AG04450 (cell line): ENCODE measurements around the gene ATP1A1. TPM values are rescaled to one million over a fixed set of nuclear protein-coding genes. Genes with fewer than 3 reads are reported as not detected.

ENCODE experiments used
- CTCF ChIA-PET: fragments of 300-600, 350-600 bp; formaldehyde crosslinking; extraction: SDS; loops from one replicate; lab custom pipeline; 2022; ENCODE audit warnings: antibody characterized with exemption, inconsistent platforms; lab: Charles Lee
- POLR2A ChIA-PET: fragments of 350-600 bp; formaldehyde crosslinking; extraction: SDS; loops from one replicate; lab custom pipeline; 2021; ENCODE audit warnings: antibody characterized with exemption, inconsistent platforms; lab: Yijun Ruan, JAX
- DNase-seq: peaks from one replicate; pipeline ENCODE4 v3.0.0-alpha.2; 2011; ENCODE audit warnings: low read depth, low spot score
- H3K27ac ChIP-seq: one replicate; pipeline ENCODE4 v1.5.1; 2012; ENCODE audit warnings: low read depth, low read length, control low read depth
- H3K27me3 ChIP-seq: one replicate; pipeline ENCODE4 v1.6.0; 2012; ENCODE audit warnings: low read length; ENCODE audit not compliant: control insufficient read depth, insufficient read depth
- H3K4me3 ChIP-seq: 2 replicates; pipeline ENCODE4 v1.5.1; 2011; ENCODE audit warnings: mild to moderate bottlenecking, low read depth, low read length, control low read depth
- H3K9me3 ChIP-seq: 2 replicates; pipeline ENCODE4 v1.5.1; 2012; ENCODE audit warnings: low read length; ENCODE audit not compliant: control insufficient read depth, insufficient read depth
- CTCF ChIP-seq: IDR thresholded peaks from 2 replicates; pipeline ENCODE4 v1.5.1; 2011; ENCODE audit warnings: low read depth, low read length, control low read depth, inconsistent platforms
- polyA plus RNA-seq: library from polyadenylated mRNA; depleted of rRNA; stranded (reverse); fragments of >200 nt; gene quantifications from 2 replicates; pipeline ENCODE4 v1.2.3, GENCODE V29; 2011

The ATP1A1 gene
- polyA plus RNA-seq, 1 experiment: 194 TPM

- ChIA-PET CTCF (no interaction called here), POLR2A (no interaction called here)
- no peaks in the 10 kb centered on the region for H3K27me3 ChIP-seq
- H3K27ac ChIP-seq: no peak overlapping the region
- TF ChIP-seq CTCF: no peak
- no peak overlapping the region for H3K4me3 ChIP-seq
- no peak for DNase-seq
- H3K9me3 ChIP-seq: no peaks in the 10 kb centered on the region
Measured at GRCh38 chr1:116388122-116388521, 15.1 kb downstream of the ATP1A1 start.

GRCh38 chr1:116389013-116389412 lies 16.0 kb downstream of the ATP1A1 start:
- CTCF ChIA-PET: no interaction called here
- no peak for TF ChIP-seq CTCF
- no peaks in the 10 kb centered on the region for H3K27me3 ChIP-seq
- no peaks in the 10 kb centered on the region for H3K9me3 ChIP-seq
- no peak for DNase-seq
- POLR2A ChIA-PET: no interaction called here
- H3K27ac ChIP-seq: no peak overlapping the region
- H3K4me3 ChIP-seq: no peak overlapping the region

- ChIA-PET POLR2A (no interaction called here), CTCF (no interaction called here)
- DNase-seq: no peak
- Histone ChIP-seq H3K4me3 (no peak overlapping the region), H3K27me3 (no peaks in the 10 kb centered on the region), H3K9me3 (no peaks in the 10 kb centered on the region), H3K27ac (no peak overlapping the region)
- no peak for TF ChIP-seq CTCF
Measured at GRCh38 chr1:116389686-116390085, 16.6 kb downstream of the ATP1A1 start.

DNA sequence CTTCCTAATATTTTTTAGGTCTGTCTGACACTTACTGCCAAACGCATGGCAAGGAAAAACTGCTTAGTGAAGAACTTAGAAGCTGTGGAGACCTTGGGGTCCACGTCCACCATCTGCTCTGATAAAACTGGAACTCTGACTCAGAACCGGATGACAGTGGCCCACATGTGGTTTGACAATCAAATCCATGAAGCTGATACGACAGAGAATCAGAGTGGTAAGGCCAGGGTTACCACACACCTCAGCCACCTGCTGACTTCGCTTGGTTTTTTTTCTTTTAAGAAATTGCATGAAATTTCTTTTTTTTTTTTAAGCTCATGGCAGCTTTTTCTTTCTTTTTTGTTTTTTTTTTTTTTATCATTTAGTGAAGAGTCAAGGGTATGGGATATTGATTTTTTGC lies 17.2 kb downstream of the ATP1A1 start:
- Histone ChIP-seq H3K4me3 (no peak overlapping the region), H3K9me3 (no peaks in the 10 kb centered on the region), H3K27me3 (no peaks in the 10 kb centered on the region), H3K27ac (no peak overlapping the region)
- DNase-seq: no peak
- POLR2A ChIA-PET: no interaction called here
- no peak for TF ChIP-seq CTCF
- CTCF ChIA-PET: interaction anchor here (0.6 kb wide), 1 partner anchor 684 kb away, joined by 3 read pairs; no protein-coding TSS in a partner anchor

- TF ChIP-seq CTCF: no peak
- Histone ChIP-seq H3K27ac (no peak overlapping the region), H3K4me3 (no peak overlapping the region), H3K9me3 (no peaks in the 10 kb centered on the region), H3K27me3 (no peaks in the 10 kb centered on the region)
- CTCF ChIA-PET: interaction anchor here (0.9 to 1.4 kb wide), 3 partner anchors 9 to 253 kb away, joined by 3 to 5 read pairs (median 3); no protein-coding TSS in a partner anchor
- POLR2A ChIA-PET: no interaction called here
- no peak for DNase-seq
Measured at GRCh38 chr1:116391185-116391584, 18.1 kb downstream of the ATP1A1 start.
